H9 (cell line): ENCODE results near the gene TADA3. TPM values are rescaled to one million over a fixed set of nuclear protein-coding genes. Genes with fewer than 3 reads are reported as not detected.

Source experiments
- DNase-seq: peaks from one replicate; pipeline ENCODE4 v3.0.0-alpha.2; 2017
- H2AFZ ChIP-seq: one replicate; pipeline ENCODE4 v1.6.1; 2013; ENCODE audit warnings: mild to moderate bottlenecking, low read length, control low read depth, moderate library complexity
- H2AK5ac ChIP-seq: 2 replicates; pipeline ENCODE4 v1.6.1; 2013; ENCODE audit warnings: low read length, control low read depth, mixed read lengths; ENCODE audit not compliant: insufficient read length
- H2BK120ac ChIP-seq: one replicate; pipeline ENCODE4 v1.6.1; 2013; ENCODE audit warnings: low read depth, mild to moderate bottlenecking, low read length, control low read depth, inconsistent platforms; ENCODE audit not compliant: poor library complexity, severe bottlenecking
- H2BK12ac ChIP-seq: 2 replicates; pipeline ENCODE4 v1.6.1; 2013; ENCODE audit warnings: low read length, control low read depth, mixed read lengths, low read depth; ENCODE audit not compliant: insufficient read length
- H2BK15ac ChIP-seq: 2 replicates; pipeline ENCODE4 v1.6.1; 2013; ENCODE audit warnings: low read depth, low read length, control low read depth
- H2BK20ac ChIP-seq: one replicate; pipeline ENCODE4 v1.6.1; 2013; ENCODE audit warnings: low read depth, mild to moderate bottlenecking, low read length, control low read depth, inconsistent platforms; ENCODE audit not compliant: poor library complexity, severe bottlenecking
- H2BK5ac ChIP-seq: 2 replicates; pipeline ENCODE4 v1.6.1; 2013; ENCODE audit warnings: low read length, control low read depth, mixed read lengths; ENCODE audit not compliant: insufficient read length
- H3K14ac ChIP-seq: 2 replicates; pipeline ENCODE4 v1.6.1; 2013; ENCODE audit warnings: low read length, control low read depth; ENCODE audit not compliant: insufficient read depth
- H3K18ac ChIP-seq: 2 replicates; pipeline ENCODE4 v1.6.1; 2013; ENCODE audit warnings: low read depth, mild to moderate bottlenecking, mixed read lengths, low read length, control low read depth; ENCODE audit not compliant: insufficient read length
- H3K23ac ChIP-seq: 2 replicates; pipeline ENCODE4 v1.6.1; 2013; ENCODE audit warnings: low read length, control low read depth, mixed read lengths, low read depth; ENCODE audit not compliant: insufficient read length
- H3K23me2 ChIP-seq: 2 replicates; pipeline ENCODE4 v1.6.1; 2013; ENCODE audit warnings: low read depth, mild to moderate bottlenecking, mixed read lengths, low read length, control low read depth; ENCODE audit not compliant: insufficient read length, poor library complexity, severe bottlenecking
- H3K27ac ChIP-seq: 2 replicates; pipeline ENCODE4 v1.5.1; 2013; ENCODE audit warnings: low read length, control low read depth, mixed read lengths, low read depth; ENCODE audit not compliant: insufficient read length
- H3K27me3 ChIP-seq: 2 replicates; pipeline ENCODE4 v1.6.1; 2013; ENCODE audit warnings: low read length, control low read depth, inconsistent platforms; ENCODE audit not compliant: insufficient read depth
- H3K4ac ChIP-seq: 2 replicates; pipeline ENCODE4 v1.6.1; 2013; ENCODE audit warnings: low read depth, mild to moderate bottlenecking, control low read depth, inconsistent platforms, low read length, moderate library complexity
- H3K4me1 ChIP-seq: 2 replicates; pipeline ENCODE4 v1.6.1; 2013; ENCODE audit warnings: low read length, control low read depth, inconsistent platforms; ENCODE audit not compliant: insufficient read depth
- H3K4me2 ChIP-seq: 2 replicates; pipeline ENCODE4 v1.6.1; 2013; ENCODE audit warnings: low read length, control low read depth, mixed read lengths; ENCODE audit not compliant: insufficient read length, insufficient read depth
- H3K56ac ChIP-seq: 2 replicates; pipeline ENCODE4 v1.6.1; 2013; ENCODE audit warnings: low read depth, mild to moderate bottlenecking, mixed read lengths, low read length, control low read depth; ENCODE audit not compliant: insufficient read length
- H3K79me1 ChIP-seq: 2 replicates; pipeline ENCODE4 v1.6.1; 2013; ENCODE audit warnings: low read depth, mild to moderate bottlenecking, moderate library complexity, low read length, control low read depth, inconsistent platforms; ENCODE audit not compliant: insufficient read depth, poor library complexity, severe bottlenecking
- H3K79me2 ChIP-seq: 2 replicates; pipeline ENCODE4 v1.6.1; 2013; ENCODE audit warnings: low read length, control low read depth, inconsistent platforms; ENCODE audit not compliant: insufficient read depth
- H3K9ac ChIP-seq: 2 replicates; pipeline ENCODE4 v1.6.1; 2013; ENCODE audit warnings: low read length, control low read depth, mixed read lengths; ENCODE audit not compliant: insufficient read length; ENCODE audit errors: extremely low read depth
- H3K9me3 ChIP-seq: one replicate; pipeline ENCODE4 v1.6.1; 2013; ENCODE audit warnings: low read depth, low read length, inconsistent platforms; ENCODE audit not compliant: control insufficient read depth
- H3T11ph ChIP-seq: one replicate; pipeline ENCODE4 v1.6.1; 2013; ENCODE audit warnings: mild to moderate bottlenecking, low read length, control low read depth, inconsistent platforms
- H4K20me1 ChIP-seq: one replicate; pipeline ENCODE4 v1.6.1; 2013; ENCODE audit not compliant: control insufficient read depth, insufficient read length, insufficient read depth
- H4K5ac ChIP-seq: 2 replicates; pipeline ENCODE4 v1.6.1; 2013; ENCODE audit warnings: low read depth, mild to moderate bottlenecking, mixed read lengths, low read length, control low read depth; ENCODE audit not compliant: insufficient read length
- H4K8ac ChIP-seq: replicated peaks from 2 replicates; pipeline ENCODE4 v1.6.1; 2013; ENCODE audit warnings: low read length, control low read depth, mixed read lengths, low read depth; ENCODE audit not compliant: insufficient read length
- H4K91ac ChIP-seq: 2 replicates; pipeline ENCODE4 v1.6.1; 2013; ENCODE audit warnings: low read depth, mild to moderate bottlenecking, moderate library complexity, mixed read lengths, low read length, control low read depth; ENCODE audit not compliant: insufficient read length
- H3K27ac Mint-ChIP-seq, 3 experiments: 2 replicates in 2 of 3; 3 replicates in 1 of 3; pipeline ENCODE4 v1.8.0; 2020 to 2021; ENCODE audit warnings: mixed read lengths in 3 of 3, mild to moderate bottlenecking in 1 of 3, moderate library complexity in 1 of 3
- H3K27me3 Mint-ChIP-seq: 2 replicates; pipeline ENCODE4 v1.8.0; 2021; ENCODE audit warnings: low read depth, mild to moderate bottlenecking, moderate library complexity, mixed read lengths
- H3K36me3 Mint-ChIP-seq, 3 experiments: 2 replicates in 2 of 3; 3 replicates in 1 of 3; pipeline ENCODE4 v1.8.0; 2020 to 2021; ENCODE audit warnings: low read depth in 3 of 3, mixed read lengths in 3 of 3; ENCODE audit not compliant: insufficient read depth in 1 of 3
- H3K4me1 Mint-ChIP-seq, 2 experiments: 2 replicates each; pipeline ENCODE4 v1.8.0; 2020; ENCODE audit warnings: mixed read lengths in 2 of 2
- H3K4me3 Mint-ChIP-seq, 2 experiments: 2 replicates in 1 of 2; 3 replicates in 1 of 2; pipeline ENCODE4 v1.8.0; 2020 to 2021; ENCODE audit warnings: mild to moderate bottlenecking in 2 of 2, mixed read lengths in 2 of 2, moderate library complexity in 1 of 2
- H3K9me3 Mint-ChIP-seq, 2 experiments: 2 replicates in 1 of 2; 3 replicates in 1 of 2; pipeline ENCODE4 v1.8.0; 2020; ENCODE audit warnings: mild to moderate bottlenecking in 2 of 2, mixed read lengths in 2 of 2, moderate library complexity in 1 of 2
- CTCF ChIP-seq: fragments of 200-600 bp; sonication (generic); conservative IDR thresholded peaks from 3 replicates; pipeline ENCODE4 v1.8.0; 2021; ENCODE audit warnings: antibody characterized with exemption, mild to moderate bottlenecking
- WGBS: extraction: QIAGEN DNeasy Blood & Tissue Kit; methylation state at CpG from one replicate; pipeline ENCODE4 v1.1.7; 2013; ENCODE audit warnings: missing lambda C conversion rate, low lambda C conversion rate, mixed read lengths; ENCODE audit not compliant: insufficient read length; ENCODE audit errors: extremely low coverage; 5-methylcytosine and 5-hydroxymethylcytosine counted together
- total RNA-seq: library from RNA; stranded (reverse); gene quantifications from 2 replicates; pipeline ENCODE4 v1.2.1, GENCODE V29; 2021

TADA3 gene
- total RNA-seq, 1 experiment from 2014 or later, result 49.8 TPM

GRCh38 chr3:9769012-9769411 lies 23.3 kb downstream of the TADA3 start:
- H3K27ac ChIP-seq, result no peak overlapping the region
- no peak overlapping the region for H2AFZ ChIP-seq
- H4K8ac ChIP-seq, result no peak overlapping the region
- no peak overlapping the region for H4K5ac ChIP-seq
- H3K23me2 ChIP-seq, result no peaks in the 10 kb centered on the region
- Mint-ChIP-seq H3K27ac (peak overlapping the region in 1 of 3 experiments; percentile 79; a peak in 1 of 7 replicates), H3K4me3 (peak overlapping the region; percentile 63 to 76), H3K9me3 (no peaks in the 10 kb centered on the region), H3K36me3 (peaks cover 0 to 15% (median 2%) of the 10 kb centered on the region in 3 experiments; a peak in 3 of 7 replicates), H3K27me3 (peaks cover 58% of the 10 kb centered on the region), H3K4me1 (peaks cover 21 to 32% of the 10 kb centered on the region in 2 experiments)
- H3K14ac ChIP-seq, result no peak overlapping the region
- no peak overlapping the region for H2AK5ac ChIP-seq
- H4K91ac ChIP-seq, result no peak overlapping the region
- H3K56ac ChIP-seq, result no peak overlapping the region
- no peaks in the 10 kb centered on the region for H3K9me3 ChIP-seq
- no peaks in the 10 kb centered on the region for H3K79me1 ChIP-seq
- H3K23ac ChIP-seq, result no peak overlapping the region
- H2BK12ac ChIP-seq, result no peak overlapping the region
- H3K4ac ChIP-seq, result no peak overlapping the region
- H2BK120ac ChIP-seq, result no peak overlapping the region
- H3K18ac ChIP-seq, result no peak overlapping the region
- TF ChIP-seq CTCF, result no peak
- H3K79me2 ChIP-seq, result no peaks in the 10 kb centered on the region
- H3K9ac ChIP-seq, result no peak overlapping the region
- H4K20me1 ChIP-seq, result no peaks in the 10 kb centered on the region
- no peak for DNase-seq
- no peak overlapping the region for H2BK20ac ChIP-seq
- no peak overlapping the region for H3K4me2 ChIP-seq
- no peaks in the 10 kb centered on the region; the same call in 1 of the 2 replicates for H3K27me3 ChIP-seq
- no peak overlapping the region for H2BK5ac ChIP-seq
- H2BK15ac ChIP-seq, result no peak overlapping the region
- H3K4me1 ChIP-seq, result no peaks in the 10 kb centered on the region
- 100% methylated on average over 1 of the region's 5 CpGs for WGBS
- H3T11ph ChIP-seq, result no peak overlapping the region
